Esophagus squamous epithelium (tissue), 4 donors: ENCODE results near the gene ANKRD9.

Source experiments
- POLR2A ChIP-seq, 4 donors: fragments of 450-650 bp; IDR thresholded peaks; one replicate each; pipeline ENCODE4 v1.6.1; 2017; ENCODE audit warnings: antibody characterized with exemption in 4 of 4, mild to moderate bottlenecking in 4 of 4, moderate library complexity in 3 of 4
- TF ChIP-seq, protein P1 (sequence below), 6 experiments: fragments of 450-650 bp in 4 of 6; fragments of 200-600 bp in 2 of 6; sonication (generic) in 2 of 6; IDR thresholded peaks; one replicate each; pipeline ENCODE4 v1.5.1; 2016 to 2019; ENCODE audit warnings: antibody characterized with exemption in 6 of 6, mild to moderate bottlenecking in 4 of 6, moderate library complexity in 4 of 6

DNA sequence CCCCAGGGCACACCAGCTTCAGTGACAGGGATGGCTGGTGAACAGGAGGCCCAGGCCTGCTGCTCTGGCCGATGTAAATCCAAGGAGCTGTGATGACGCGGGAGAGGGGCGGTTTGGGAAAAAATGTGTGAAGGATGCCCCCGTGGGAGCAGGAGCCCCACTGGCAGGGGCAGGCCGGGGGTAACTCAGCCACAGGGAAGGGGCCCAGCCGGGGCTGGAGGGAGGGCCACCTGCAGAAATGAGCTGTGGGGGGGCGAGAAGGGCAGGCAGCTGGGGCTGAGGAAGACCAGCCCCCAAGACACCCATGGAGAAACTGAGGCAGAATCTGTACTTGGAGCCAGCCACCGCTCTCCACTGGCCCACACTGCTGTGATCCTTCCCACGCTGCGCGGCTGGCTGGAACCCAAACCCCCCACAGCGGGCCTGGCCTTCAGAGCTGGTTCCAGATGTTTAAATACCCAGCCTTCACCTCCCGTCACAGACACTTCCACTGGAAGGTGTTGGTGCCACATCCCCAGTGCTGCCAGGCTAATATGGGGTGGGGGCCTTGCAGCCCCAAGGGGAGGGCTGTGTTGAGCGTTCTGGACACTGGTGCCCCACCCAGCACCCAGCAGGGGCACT lies 28.5 kb upstream of the ANKRD9 start:
- TF ChIP-seq, protein P1, sequence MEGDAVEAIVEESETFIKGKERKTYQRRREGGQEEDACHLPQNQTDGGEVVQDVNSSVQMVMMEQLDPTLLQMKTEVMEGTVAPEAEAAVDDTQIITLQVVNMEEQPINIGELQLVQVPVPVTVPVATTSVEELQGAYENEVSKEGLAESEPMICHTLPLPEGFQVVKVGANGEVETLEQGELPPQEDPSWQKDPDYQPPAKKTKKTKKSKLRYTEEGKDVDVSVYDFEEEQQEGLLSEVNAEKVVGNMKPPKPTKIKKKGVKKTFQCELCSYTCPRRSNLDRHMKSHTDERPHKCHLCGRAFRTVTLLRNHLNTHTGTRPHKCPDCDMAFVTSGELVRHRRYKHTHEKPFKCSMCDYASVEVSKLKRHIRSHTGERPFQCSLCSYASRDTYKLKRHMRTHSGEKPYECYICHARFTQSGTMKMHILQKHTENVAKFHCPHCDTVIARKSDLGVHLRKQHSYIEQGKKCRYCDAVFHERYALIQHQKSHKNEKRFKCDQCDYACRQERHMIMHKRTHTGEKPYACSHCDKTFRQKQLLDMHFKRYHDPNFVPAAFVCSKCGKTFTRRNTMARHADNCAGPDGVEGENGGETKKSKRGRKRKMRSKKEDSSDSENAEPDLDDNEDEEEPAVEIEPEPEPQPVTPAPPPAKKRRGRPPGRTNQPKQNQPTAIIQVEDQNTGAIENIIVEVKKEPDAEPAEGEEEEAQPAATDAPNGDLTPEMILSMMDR (IDR thresholded peaks at IDR 0.05) = no peak
- no peak for TF ChIP-seq POLR2A (IDR thresholded peaks at IDR 0.05)
